ENCODE data around the gene CCL16.

DNA sequence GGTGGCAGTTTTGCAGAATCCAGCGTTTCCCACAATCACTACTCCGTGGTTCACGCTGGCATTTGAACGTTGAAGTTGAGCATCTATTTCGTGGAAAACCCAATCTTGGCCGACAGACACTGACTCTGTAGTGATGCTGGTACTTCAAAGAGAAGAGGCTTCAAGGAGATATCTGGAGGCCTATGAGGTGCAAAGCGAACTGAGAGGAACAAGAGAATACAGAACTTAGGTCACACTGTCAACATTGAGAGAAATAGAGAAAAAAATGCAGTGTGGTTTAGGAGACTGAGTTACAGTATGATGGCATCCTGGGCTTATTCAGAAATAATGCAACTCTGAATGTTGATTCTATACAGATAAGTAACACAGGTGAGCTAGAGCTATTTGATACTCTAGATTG lies 16.0 kb downstream of the CCL16 start:
- TF ChIP-seq, protein P1, sequence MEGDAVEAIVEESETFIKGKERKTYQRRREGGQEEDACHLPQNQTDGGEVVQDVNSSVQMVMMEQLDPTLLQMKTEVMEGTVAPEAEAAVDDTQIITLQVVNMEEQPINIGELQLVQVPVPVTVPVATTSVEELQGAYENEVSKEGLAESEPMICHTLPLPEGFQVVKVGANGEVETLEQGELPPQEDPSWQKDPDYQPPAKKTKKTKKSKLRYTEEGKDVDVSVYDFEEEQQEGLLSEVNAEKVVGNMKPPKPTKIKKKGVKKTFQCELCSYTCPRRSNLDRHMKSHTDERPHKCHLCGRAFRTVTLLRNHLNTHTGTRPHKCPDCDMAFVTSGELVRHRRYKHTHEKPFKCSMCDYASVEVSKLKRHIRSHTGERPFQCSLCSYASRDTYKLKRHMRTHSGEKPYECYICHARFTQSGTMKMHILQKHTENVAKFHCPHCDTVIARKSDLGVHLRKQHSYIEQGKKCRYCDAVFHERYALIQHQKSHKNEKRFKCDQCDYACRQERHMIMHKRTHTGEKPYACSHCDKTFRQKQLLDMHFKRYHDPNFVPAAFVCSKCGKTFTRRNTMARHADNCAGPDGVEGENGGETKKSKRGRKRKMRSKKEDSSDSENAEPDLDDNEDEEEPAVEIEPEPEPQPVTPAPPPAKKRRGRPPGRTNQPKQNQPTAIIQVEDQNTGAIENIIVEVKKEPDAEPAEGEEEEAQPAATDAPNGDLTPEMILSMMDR (IDR thresholded peaks at IDR 0.05): no peak
- TF ChIP-seq POLR2A (IDR thresholded peaks at IDR 0.05; ENCODE audit: low read depth) (no peak), POLR2AphosphoS5 (IDR thresholded peaks at IDR 0.05) (no peak), EP300 (IDR thresholded peaks at IDR 0.05) (no peak)
